ENCODE results near the gene RPGR. TPM values are rescaled to one million over a fixed set of nuclear protein-coding genes. Genes with fewer than 3 reads are reported as not detected.

Gene RPGR
- total and polyA plus RNA-seq, 9 of the 15 experiments (the other 6 are each of a cell fraction or from before 2014, with no cell fraction given): 2.1 to 7.9 (median 5.7) TPM

DNA sequence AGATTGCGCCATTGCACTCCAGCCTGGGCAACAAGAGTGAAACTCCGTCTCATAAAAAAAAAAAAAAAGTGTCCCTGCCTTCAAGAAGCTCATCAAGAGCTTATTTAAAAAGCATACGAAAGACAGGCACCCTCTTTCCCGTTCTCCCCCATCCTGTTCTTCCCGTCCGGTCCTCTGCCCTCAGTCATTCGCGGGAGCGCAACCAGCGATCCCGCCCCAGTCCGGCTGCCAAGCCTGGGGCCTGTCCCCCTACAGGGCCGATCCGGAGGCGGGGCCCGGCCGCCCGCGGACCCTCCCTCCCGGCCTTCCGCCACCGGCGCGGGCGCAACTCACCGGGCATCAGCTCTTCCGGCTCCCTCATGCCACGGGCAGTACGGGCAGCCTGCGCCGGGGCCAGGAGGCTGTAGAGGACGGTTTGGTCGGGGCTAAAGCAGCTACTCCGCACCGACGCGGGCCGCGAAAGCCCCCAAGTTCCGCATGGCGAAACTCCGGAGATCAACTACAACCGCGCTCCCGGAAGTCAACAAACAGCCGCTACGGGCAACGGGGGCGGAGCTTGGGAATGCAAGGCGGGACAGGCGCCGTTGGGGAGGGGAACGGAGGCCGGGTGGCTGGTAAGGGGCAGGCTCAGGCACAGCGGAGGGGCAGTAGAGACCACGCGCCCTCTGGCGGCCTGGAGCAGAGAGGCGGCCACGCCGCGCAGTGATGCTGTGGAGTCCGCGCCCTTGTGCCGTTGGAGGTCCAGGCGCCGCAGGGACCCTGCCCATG is at the start of gene RPGR (continued):
- TF ChIP-seq, protein P1, sequence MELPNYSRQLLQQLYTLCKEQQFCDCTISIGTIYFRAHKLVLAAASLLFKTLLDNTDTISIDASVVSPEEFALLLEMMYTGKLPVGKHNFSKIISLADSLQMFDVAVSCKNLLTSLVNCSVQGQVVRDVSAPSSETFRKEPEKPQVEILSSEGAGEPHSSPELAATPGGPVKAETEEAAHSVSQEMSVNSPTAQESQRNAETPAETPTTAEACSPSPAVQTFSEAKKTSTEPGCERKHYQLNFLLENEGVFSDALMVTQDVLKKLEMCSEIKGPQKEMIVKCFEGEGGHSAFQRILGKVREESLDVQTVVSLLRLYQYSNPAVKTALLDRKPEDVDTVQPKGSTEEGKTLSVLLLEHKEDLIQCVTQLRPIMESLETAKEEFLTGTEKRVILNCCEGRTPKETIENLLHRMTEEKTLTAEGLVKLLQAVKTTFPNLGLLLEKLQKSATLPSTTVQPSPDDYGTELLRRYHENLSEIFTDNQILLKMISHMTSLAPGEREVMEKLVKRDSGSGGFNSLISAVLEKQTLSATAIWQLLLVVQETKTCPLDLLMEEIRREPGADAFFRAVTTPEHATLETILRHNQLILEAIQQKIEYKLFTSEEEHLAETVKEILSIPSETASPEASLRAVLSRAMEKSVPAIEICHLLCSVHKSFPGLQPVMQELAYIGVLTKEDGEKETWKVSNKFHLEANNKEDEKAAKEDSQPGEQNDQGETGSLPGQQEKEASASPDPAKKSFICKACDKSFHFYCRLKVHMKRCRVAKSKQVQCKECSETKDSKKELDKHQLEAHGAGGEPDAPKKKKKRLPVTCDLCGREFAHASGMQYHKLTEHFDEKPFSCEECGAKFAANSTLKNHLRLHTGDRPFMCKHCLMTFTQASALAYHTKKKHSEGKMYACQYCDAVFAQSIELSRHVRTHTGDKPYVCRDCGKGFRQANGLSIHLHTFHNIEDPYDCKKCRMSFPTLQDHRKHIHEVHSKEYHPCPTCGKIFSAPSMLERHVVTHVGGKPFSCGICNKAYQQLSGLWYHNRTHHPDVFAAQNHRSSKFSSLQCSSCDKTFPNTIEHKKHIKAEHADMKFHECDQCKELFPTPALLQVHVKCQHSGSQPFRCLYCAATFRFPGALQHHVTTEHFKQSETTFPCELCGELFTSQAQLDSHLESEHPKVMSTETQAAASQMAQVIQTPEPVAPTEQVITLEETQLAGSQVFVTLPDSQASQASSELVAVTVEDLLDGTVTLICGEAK (IDR thresholded peaks at IDR 0.05): peak; percentile 80
- TF ChIP-seq, protein P1 (CRISPR knock-in tag; IDR thresholded peaks at IDR 0.05): no peak
- no peak for TF ChIP-seq MEIS2 (IDR thresholded peaks at IDR 0.05; ENCODE audit: partially characterized antibody)
- no peak for TF ChIP-seq THRAP3 (IDR thresholded peaks at IDR 0.05; ENCODE audit: borderline replicate concordance)
- peak; percentile 72; the same call in 1 of the 2 replicates for TF ChIP-seq CEBPB (tag; IDR thresholded peaks at IDR 0.05)
- peak; percentile 76 for TF ChIP-seq KLF16 (IDR thresholded peaks at IDR 0.05)
- TF ChIP-seq FOXJ2 (tag; IDR thresholded peaks at IDR 0.05): peak; percentile 90
- TF ChIP-seq RNF2 (IDR thresholded peaks at IDR 0.05): peak; percentile 73
- peak; percentile 72 for TF ChIP-seq NRF1 (conservative IDR thresholded peaks at IDR 0.05 in 1 of 2, IDR thresholded peaks at IDR 0.05 in 1 of 2)
- TF ChIP-seq ZNF77 (CRISPR knock-in tag; IDR thresholded peaks at IDR 0.05): no peak
- TF ChIP-seq, protein P2, sequence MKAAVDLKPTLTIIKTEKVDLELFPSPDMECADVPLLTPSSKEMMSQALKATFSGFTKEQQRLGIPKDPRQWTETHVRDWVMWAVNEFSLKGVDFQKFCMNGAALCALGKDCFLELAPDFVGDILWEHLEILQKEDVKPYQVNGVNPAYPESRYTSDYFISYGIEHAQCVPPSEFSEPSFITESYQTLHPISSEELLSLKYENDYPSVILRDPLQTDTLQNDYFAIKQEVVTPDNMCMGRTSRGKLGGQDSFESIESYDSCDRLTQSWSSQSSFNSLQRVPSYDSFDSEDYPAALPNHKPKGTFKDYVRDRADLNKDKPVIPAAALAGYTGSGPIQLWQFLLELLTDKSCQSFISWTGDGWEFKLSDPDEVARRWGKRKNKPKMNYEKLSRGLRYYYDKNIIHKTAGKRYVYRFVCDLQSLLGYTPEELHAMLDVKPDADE (conservative IDR thresholded peaks at IDR 0.05; ENCODE audit: control insufficient read depth, low read depth, low read length): peak; percentile 21; the same call in 1 of the 2 replicates
- TF ChIP-seq MTA3 (IDR thresholded peaks at IDR 0.05; ENCODE audit: borderline replicate concordance): peak; percentile 93
- TF ChIP-seq, protein P3, sequence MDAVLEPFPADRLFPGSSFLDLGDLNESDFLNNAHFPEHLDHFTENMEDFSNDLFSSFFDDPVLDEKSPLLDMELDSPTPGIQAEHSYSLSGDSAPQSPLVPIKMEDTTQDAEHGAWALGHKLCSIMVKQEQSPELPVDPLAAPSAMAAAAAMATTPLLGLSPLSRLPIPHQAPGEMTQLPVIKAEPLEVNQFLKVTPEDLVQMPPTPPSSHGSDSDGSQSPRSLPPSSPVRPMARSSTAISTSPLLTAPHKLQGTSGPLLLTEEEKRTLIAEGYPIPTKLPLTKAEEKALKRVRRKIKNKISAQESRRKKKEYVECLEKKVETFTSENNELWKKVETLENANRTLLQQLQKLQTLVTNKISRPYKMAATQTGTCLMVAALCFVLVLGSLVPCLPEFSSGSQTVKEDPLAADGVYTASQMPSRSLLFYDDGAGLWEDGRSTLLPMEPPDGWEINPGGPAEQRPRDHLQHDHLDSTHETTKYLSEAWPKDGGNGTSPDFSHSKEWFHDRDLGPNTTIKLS (IDR thresholded peaks at IDR 0.05; ENCODE audit: borderline replicate concordance, low read depth): 0 out of 2 replicates have a peak, but pooled peaks have one; percentile 24
- TF ChIP-seq SMC3 (conservative IDR thresholded peaks at IDR 0.05; ENCODE audit: insufficient read depth, low read depth, low read length): peak; percentile 58; the same call in 1 of the 2 replicates
- TF ChIP-seq GABPA (tag; conservative IDR thresholded peaks at IDR 0.05; ENCODE audit: low read depth): peak; percentile 87
- no peak for TF ChIP-seq KLF13 (tag; IDR thresholded peaks at IDR 0.05; ENCODE audit: borderline replicate concordance, low read depth)
- no peak for TF ChIP-seq CHD2 (IDR thresholded peaks at IDR 0.05; ENCODE audit: low read depth, low read length)
